GM20431 (cell line): ENCODE measurements around the gene CAMTA1.
"Not testable (repeated sequence)": the region's sequence is repeated elsewhere in the genome, so short reads cannot be mapped to it uniquely, and the experiment has no call there.

ENCODE experiments used
- in situ Hi-C: fragments of 300-500 bp; cut with MseI, MboI; formaldehyde crosslinking; loops from one replicate; pipeline ENCODE4 v1.15.0; 2020; ENCODE audit warnings: low sequenced_read_pairs; ENCODE audit not compliant: unreplicated experiment

Gene CAMTA1

DNA sequence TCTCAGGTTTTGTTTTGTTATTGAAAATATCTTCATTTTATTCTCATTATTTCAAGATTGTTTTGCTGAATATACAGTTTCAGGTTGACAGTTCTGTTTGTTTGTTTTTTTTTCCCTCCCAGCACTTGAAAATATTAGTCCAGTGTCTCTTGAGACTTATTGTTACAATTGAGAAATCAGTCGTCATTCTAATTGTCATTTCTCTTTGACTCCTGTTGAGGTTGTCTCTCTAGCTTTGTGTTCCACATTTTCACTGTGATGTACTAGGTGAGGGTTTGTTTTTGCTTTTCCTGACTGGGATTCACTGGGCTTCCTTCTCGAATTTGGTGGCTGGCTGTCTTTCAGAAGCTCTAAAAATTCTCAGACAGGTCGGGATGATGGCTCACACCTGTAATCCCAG is 542.6 kb downstream of the CAMTA1 start:
- in situ Hi-C loops: no loop called here

DNA sequence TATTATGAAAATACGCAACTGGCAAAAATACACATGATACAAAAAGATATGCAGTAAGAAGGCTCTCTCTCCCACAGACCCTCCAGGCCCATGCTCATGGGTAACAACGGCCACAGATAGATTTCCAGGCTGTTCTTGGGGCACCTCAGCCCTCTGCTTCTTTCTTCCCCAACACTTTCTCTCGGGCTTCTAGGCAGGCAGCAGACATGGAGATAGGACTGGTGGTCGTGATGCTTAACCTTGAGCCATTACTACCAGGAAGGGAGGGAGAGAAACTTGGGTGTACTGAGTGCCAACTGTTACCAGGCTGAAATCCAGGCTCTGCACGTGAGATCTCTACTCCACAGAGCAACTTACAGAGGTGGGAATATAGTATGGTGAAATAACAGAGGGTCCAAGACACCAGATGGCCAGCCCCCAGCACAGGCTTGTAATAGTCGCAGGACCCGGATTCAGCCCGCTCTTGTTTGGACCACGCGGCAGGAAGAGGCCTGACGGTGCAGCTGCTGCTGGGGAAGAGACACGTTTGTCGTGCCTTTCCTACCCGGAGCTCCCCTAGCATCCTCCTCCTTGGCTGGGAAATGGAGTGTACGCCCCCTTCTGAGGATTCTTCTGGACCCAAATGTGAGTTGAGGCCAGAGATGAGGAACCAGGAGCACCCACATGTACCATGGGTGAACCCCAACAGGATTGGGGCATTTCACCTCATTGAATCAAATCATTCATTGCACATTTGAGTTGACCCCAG is 544.8 kb downstream of the CAMTA1 start:
- in situ Hi-C loops: no loop called here

DNA sequence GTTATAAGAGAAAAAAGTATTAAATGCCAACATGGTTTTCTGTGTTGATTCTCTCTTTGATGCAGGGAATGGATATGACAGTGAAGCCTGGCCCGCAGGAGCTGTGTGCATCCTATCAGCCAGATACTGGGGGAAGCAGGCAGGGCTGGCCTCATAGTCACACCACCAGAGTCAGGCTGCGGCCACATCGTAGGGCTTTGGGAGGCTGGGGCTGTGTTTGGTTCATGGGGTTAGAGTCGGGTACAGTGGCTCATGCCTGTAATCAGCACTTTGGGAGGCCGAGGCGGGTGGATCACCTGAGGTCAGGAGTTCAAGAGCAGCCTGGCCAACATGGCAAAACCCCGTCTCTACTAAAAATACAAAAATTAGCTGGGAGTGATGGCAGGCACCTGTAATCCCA is 545.5 kb downstream of the CAMTA1 start:
- in situ Hi-C loops: not testable (repeated sequence)

DNA sequence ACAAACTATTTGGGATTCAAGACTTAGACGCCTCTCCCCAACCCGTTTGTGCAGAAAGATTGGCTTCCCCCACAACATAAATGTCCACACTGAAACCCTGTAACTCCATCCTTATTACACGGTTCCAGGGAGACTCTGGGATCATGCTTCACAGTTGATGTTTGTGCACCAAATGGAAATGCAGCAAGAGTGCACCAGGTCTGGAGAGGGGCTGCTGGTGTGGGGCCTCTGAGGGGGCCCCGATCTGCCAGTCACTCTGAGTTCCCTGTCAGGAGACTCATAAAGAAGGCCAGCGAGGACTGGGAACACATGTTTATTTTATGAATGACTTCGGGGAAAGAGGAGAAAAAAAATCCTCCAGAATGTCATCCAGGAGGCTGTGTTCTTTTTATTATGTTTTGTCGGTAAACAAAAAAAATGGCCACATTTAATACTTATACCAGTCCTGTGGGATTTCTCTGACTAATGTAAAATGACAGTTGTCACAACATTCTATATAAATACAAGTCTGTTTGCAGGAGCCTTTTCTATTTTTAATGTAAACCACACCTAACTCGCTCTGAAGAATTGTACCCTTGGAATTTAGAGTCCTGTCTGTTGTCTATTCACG is 546.8 kb downstream of the CAMTA1 start:
- in situ Hi-C loops: no loop called here

DNA sequence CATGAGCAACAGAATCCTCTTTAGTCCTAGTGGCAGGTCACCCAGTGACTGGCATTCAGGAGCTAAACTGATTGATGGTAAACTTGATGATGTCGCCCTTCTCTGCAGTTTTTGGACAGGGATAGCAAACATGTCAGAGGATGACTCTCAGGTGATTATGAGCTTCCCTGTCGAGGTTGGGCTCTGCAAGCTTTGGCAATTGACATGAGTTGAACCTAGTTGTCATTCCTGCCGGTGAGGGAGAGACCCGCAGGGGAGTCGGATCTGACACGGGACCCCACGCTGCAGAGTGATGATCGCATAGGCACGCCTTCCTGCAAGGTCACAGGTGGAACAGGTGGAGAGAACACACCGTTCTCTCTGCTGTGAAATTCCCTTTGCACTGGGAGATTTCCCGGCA is 547.8 kb downstream of the CAMTA1 start:
- in situ Hi-C loops: no loop called here

DNA sequence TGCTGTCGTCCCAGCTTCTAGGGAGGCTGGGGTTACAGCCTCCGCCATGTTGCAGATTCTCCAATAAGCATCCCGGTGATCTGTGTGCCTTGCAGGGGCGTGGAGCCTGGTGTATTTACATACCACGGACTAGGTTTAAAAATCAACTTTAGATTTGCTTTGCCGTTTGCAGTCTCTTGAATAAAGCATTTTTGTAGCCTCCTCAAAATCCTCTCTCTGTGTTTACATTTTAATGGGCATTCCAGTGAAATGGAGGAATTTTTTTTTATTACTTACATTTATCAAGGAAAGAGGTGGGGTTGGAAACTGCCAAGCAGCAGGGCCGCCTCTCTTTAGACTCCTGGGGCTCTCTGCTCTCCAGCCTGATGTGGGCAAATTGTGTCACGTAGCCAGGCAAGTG is 548.4 kb downstream of the CAMTA1 start:
- in situ Hi-C loops: no loop called here

DNA sequence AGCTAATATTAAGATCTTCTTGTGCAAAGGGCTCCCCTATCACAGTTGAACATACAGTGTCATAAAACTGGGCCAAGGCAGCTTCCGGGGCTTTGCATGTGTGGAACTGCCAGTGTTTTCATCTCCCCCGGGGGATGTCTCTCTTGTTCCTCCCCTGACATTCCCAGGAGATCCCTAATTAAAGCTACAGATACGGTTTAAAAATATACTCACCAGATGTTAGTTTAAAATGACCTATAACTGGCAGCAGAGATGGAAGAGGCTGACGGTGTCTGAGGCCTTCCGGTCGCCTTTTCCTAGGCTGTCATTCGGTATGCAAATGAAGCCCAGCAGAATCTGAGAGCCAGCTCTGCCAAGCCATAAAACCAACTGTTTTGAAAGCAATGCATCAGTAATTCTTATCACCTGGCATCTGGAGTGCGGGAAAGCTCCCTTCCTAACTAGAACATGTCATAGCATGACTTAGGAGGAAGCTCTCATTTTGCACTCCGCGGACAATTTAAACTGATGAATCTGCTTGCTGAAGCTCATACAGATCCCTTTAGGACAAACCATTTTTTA is 549.3 kb downstream of the CAMTA1 start:
- in situ Hi-C loops: no loop called here

DNA sequence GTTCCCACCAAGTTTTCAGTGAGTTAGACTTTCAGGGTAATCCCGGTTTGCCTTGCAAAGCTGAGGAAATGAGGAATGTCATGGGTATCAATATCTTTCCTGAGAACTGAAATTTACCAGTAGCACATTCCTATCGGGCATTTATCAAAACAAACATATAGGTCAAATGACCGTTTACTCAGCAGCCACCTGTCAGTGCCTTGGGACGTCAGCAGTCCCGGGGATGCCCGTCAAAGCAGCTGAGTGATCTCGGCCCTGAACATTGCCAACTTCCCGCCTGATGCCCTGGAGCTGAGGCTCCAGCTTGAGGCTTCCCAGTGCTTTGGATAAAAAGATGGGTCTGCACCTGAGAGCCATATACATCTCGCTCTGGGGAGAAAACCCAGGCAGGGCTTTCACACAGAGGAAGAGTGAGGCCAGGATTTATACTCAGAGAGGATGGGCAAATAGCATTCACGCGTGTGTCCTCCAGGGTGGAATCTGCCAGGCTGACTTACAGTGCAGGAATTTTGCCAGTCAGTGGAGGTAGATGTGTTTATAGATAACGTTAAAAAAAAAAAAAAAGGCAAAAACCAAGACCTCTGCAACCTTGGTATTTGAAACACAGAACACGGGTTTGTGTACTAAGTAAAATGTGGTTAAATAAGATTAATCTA is 550.1 kb downstream of the CAMTA1 start:
- in situ Hi-C loops: no loop called here

DNA sequence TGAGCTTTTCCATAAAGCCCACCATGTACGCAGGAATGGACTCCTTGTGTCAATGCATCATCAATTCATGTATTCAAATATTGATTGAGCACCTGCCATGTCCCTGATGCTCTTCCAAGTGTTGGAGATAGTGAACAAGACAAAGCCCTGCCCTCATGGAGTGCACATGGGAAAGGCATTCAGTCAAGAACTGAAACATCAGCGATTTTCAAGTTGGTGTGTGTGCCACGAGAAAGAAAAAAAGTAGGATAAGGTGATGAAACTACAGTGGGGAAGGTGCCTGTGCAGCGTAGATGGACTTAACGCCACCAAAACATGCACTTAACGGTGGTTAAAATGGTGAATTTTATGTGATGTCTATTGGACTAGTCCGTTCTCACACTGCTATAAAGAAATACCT is 553.2 kb downstream of the CAMTA1 start:
- in situ Hi-C loops: no loop called here

DNA sequence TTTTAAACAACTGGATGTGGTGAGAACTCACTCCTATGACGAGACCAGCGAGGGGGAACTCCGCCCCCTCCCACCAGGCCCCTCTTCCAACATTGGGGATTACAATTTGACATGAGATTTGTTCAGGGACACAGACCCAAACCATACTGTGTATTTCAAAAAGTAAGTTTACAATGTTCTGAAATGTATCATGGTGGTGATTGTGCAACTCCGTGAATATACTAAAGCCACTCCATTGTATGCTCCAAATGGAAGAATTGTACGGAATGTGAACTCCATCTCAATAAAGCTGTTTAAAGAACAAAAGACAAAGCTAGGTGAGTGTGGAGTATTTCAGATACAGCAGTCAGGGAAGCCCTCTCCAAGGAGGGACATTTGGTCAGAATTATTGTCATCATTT is 553.8 kb downstream of the CAMTA1 start:
- in situ Hi-C loops: no loop called here

DNA sequence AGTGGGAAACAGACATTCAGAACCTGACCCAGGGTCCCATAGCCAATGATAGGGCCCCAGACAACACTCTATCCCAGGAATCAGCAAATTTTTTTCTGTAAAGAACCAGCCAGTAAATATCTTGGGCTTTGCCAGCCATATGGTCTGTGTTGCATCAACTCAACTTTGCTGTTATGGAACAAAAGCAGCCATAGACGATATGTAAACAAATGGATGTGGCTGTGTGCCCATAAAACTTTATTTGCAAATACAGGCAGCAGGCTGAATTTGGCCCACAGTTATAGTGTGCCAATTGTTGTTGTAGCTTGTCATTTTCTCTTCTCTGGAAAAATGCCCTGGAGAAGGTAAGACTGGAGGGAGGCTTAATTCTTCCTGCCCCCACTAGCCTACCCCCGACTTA is 554.7 kb downstream of the CAMTA1 start:
- in situ Hi-C loops: no loop called here

DNA sequence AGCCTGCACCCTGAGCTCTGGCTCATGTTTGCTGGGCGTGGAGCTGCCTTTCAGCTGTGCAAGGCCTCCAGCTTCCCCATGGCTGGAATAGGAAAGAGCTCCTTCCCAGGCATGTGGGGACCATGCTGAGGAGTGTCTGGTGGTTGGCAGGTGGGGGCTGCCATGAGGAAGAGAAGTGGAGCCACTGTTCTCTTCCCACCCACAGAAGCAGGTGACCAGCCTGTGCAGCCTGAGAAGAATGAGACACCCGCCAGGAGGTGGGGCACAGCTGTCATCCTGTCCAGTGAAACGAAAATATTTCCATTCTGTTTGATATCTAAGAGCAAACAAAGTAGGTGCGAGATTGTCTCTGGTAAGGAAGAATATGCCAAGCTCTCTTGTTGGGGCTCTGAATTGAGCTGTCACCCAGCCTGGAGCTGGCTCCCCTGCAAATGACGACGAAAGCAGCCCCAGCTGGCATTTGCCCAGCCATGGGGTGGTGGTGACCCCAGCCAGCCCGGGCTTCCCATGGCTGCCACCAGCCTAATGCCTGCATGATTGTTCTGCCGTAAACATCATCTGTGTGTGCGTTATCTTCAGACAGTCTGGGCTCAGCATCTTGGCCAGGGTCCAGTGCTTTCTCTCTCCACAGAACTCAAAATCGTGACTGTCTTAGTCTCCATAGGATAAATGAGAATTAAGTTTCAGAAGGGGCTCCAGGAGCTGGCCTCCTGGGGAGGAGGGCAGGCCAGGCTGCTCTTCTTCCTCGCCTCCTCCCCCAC is 556.1 kb downstream of the CAMTA1 start:
- in situ Hi-C loops: no loop called here

DNA sequence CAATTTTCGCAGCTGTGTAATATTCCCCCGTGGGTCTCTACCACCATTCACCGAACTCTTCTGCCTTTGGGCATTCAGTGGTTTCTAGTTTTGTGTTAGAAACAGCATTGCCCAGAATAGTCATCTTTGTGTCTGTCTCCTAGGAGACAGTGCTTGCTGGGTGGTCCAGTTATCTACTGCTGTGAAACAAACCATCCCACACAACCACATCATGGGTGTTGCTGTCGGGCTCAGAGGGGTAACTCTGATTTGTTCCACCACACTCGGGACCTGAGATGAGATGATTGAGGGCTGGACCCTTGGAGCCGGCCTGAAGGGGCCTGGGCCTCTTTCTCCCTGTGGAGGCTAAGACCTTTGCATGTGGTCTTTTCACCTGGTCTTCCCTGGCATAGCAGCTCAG is 558.6 kb downstream of the CAMTA1 start:
- in situ Hi-C loops: no loop called here

DNA sequence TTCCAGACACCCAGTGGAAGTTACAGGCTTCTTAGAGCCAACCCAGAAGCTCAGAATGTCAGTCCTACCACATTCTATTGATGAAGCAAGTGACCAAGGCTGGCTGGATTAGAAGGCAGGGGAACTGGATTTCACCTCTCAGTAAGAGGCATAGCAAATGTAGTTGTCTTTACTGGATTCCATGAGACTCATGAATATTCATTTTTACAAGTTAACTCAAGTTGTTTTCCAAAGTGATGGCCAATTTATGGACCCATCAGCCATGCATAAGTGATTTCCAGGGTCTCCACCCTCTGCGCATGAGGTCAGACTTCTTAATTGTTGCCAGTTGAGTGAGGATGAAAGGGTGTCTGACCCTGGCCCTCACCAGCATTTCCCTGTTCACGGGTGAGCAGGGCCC is 559.0 kb downstream of the CAMTA1 start:
- in situ Hi-C loops: no loop called here

DNA sequence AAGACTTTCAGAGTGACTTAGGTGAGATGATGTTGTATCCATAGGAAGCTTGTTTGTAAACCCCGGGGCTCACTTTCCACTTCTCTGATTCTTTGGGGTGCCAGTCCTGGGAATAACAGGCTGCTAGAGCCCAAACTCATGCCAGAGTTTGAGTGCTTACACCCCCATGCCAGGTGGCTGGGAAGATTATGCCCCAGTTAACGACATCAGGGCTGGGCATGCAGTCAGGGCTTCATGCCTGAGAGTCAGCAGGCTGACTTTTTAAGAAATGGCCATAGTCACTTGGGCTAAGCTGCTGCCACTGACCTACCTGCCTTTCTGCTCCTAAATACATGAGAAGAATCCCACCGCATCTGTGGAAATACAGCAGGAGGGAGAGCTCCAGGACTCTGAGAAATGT is 560.3 kb downstream of the CAMTA1 start:
- in situ Hi-C loops: no loop called here

DNA sequence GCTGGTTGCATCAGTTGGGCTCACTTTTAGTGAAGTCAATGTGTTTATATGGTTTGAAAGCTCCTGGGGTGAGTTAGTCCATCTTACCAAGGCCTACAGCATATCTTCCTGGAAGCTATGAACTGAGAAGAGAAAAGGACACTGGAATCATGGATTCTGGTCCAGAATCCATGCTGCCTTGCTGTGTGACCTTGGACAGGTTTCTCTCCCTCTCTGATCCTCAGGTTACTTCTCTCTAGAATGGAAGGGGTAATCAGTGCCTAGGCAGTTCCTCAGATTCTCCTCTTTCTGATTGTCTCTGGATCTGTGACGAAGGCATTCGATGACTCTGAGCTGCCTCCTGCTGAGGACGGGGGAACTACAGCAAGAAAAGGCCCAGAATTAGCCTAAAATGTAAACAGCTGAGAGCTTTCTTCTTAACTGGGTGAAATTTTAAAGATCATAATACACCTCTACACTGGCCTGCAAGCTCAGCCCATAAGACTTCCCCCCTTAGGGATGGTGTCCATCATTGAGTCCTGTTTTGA is 560.9 kb downstream of the CAMTA1 start:
- in situ Hi-C loops: no loop called here

DNA sequence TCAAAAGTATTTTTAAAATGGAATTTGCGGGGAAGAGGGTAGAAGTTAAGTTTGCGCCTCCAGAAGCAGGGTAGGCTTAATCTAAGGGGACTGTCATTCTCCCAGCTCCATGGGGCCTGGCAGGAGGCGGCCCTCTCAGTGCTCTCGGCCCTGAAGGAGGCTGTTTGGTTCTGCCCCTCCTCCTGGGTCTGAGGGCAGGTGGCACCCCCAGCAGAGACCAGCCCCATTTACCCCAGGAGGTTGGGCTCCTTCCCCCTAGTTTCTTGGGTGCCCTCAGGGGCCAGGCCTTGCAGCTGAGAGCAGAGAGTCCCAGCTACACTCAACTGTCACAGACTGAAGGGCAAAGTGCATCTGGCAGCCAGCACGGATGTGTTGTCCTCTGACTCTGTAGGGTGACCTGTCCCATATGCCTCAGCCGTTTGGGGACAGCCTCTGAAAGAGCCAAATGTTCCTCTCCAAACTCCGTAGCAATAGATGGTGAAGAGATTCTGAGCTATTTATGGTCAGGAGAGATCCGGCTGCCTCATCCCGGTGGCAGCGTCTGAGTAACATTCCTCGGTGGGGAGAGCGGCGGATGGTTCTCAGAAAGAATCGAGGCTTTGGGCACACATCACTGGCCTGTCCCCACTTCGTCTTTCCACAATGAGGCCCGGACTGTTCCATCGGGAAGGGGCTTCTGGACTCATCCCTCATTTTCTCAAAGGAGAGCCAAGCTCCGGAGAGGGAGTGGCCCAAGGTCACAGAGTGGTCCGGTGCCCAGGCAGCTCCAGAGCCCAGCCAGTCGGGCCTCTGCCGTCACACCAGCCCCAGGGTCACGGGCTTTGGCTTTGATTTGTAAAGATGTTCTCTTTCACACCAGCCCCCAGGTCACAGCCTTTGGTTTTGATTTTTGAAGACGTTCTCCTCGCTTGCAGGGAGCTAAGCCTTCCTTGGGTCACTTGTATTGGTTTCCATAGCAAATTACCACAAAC is 561.6 kb downstream of the CAMTA1 start:
- in situ Hi-C loops: no loop called here

DNA sequence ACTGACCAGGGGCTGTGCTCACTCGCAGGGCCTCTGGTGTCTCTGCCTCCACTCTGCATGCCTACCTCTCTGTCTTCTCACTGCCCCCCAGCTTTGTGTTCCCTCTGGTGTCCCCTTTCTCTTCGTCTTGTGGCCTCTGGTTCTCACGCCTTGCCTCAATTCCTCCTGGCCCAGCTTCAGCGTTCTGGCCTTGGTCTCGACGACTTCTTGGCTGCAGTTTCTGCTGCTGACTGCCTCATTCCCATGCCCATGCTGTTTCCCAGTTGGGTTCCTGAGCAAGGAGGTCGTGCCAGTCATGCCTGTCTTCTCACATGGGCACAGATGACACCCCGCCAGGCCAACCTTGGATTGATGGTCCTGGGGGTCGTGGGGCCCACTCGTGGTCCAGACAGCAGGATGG is 562.8 kb downstream of the CAMTA1 start:
- in situ Hi-C loops: no loop called here

DNA sequence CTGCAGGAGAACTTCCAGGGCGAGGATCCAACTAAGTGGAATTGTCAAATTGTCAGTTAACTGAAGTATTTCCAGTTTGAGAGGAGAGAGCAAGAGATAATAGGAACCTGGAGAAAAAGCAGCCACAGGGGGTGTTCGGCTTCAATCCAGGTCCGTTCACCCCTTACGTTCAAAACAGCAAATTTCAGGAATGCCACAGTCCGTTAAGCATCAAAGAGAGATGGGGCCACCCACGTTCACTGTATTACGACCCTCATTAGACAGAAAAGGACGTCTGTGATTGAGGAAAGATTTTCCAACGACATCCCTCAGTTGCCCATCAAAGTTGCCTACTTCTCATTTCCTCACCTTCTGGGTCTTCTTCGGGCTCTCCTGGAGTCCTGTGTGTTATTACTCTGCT is 563.3 kb downstream of the CAMTA1 start:
- in situ Hi-C loops: no loop called here
